ENCODE results near the gene DCLK2. TPM values are rescaled to one million over a fixed set of nuclear protein-coding genes. Genes with fewer than 3 reads are reported as not detected.

The DCLK2 gene
- total RNA-seq, 3 donors from 2014 or later (not counting 1 experiment from before 2014, with no cell fraction given): 0.31 TPM; not detected in 2

- DNase-seq: no peak
- H3K4me3 ChIP-seq (ENCODE audit: low read length): no peak overlapping the region
- no peaks in the 10 kb centered on the region for H3K9me3 ChIP-seq (ENCODE audit: control insufficient read depth, insufficient read depth, low read length)
- peaks cover 7% of the 10 kb centered on the region for H3K4me1 ChIP-seq (ENCODE audit: control insufficient read depth, insufficient read depth, low read length)
- intact Hi-C loops (cut with micrococcal nuclease): no loop called here
- peaks cover 4% of the 10 kb centered on the region for H3K27me3 ChIP-seq (ENCODE audit: control insufficient read depth, insufficient read depth, low read length)
- no peak for ATAC-seq
- peaks cover 0 to 2% of the 10 kb centered on the region in 2 donors for H3K9me3 Mint-ChIP-seq
- no peaks in the 10 kb centered on the region for H3K36me3 ChIP-seq (ENCODE audit: control insufficient read depth, insufficient read depth, low read length)
- H3K36me3 Mint-ChIP-seq: no peaks in the 10 kb centered on the region
- no peak overlapping the region for H3K27ac Mint-ChIP-seq
- H3K4me3 Mint-ChIP-seq: no peak overlapping the region
- peaks cover 0 to 4% of the 10 kb centered on the region in 2 donors for H3K4me1 Mint-ChIP-seq
- 83% methylated on average over 1 of the region's 1 CpG for WGBS (ENCODE audit: insufficient coverage)
- TF ChIP-seq, protein P1, sequence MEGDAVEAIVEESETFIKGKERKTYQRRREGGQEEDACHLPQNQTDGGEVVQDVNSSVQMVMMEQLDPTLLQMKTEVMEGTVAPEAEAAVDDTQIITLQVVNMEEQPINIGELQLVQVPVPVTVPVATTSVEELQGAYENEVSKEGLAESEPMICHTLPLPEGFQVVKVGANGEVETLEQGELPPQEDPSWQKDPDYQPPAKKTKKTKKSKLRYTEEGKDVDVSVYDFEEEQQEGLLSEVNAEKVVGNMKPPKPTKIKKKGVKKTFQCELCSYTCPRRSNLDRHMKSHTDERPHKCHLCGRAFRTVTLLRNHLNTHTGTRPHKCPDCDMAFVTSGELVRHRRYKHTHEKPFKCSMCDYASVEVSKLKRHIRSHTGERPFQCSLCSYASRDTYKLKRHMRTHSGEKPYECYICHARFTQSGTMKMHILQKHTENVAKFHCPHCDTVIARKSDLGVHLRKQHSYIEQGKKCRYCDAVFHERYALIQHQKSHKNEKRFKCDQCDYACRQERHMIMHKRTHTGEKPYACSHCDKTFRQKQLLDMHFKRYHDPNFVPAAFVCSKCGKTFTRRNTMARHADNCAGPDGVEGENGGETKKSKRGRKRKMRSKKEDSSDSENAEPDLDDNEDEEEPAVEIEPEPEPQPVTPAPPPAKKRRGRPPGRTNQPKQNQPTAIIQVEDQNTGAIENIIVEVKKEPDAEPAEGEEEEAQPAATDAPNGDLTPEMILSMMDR (IDR thresholded peaks at IDR 0.05): no peak
- peaks cover 20 to 37% of the 10 kb centered on the region in 2 donors for H3K27me3 Mint-ChIP-seq (ENCODE audit: low read depth in 2 of 2)
- H3K27ac ChIP-seq (ENCODE audit: low read length): no peak overlapping the region
Observed at GRCh38 chr4:150080875-150081274, 2.6 kb downstream of the DCLK2 start.

DNA sequence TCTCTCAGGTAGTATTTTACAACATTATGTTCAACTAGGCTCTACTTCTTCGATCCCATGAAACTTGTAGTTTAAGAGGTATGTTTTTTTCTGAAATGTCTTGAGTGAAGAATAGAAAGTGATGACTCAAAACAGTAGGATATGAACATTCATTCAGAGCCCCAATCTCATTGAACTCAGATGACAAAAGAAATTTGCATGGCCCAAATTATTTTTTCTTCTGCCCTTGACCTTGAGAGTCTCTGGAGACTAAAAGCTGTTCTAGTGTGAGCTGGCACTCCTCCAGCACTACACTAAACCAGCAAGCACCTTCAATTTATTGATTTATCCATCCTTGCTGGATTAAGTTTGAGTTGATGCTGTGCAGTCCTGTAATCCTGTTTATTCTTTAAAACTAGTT is 4.0 kb downstream of the DCLK2 start:
- H3K9me3 ChIP-seq (ENCODE audit: control insufficient read depth, insufficient read depth, low read length): no peaks in the 10 kb centered on the region
- intact Hi-C loops (cut with micrococcal nuclease): no loop called here
- H3K27ac ChIP-seq (ENCODE audit: low read length): no peak overlapping the region
- H3K36me3 ChIP-seq (ENCODE audit: control insufficient read depth, insufficient read depth, low read length): no peaks in the 10 kb centered on the region
- H3K27ac Mint-ChIP-seq: no peak overlapping the region
- peaks cover 7% of the 10 kb centered on the region for H3K4me1 ChIP-seq (ENCODE audit: control insufficient read depth, insufficient read depth, low read length)
- peaks cover 14 to 23% of the 10 kb centered on the region in 2 donors for H3K27me3 Mint-ChIP-seq (ENCODE audit: low read depth in 2 of 2)
- ATAC-seq (no peak), DNase-seq (no peak)
- no peaks in the 10 kb centered on the region for H3K36me3 Mint-ChIP-seq
- WGBS (ENCODE audit: insufficient coverage): no CpG with 5 or more reads among the region's 1 CpG
- peaks cover 0 to 4% of the 10 kb centered on the region in 2 donors for H3K4me1 Mint-ChIP-seq
- TF ChIP-seq, protein P1 (IDR thresholded peaks at IDR 0.05): no peak
- no peak overlapping the region for H3K4me3 Mint-ChIP-seq
- H3K4me3 ChIP-seq (ENCODE audit: low read length): no peak overlapping the region
- H3K27me3 ChIP-seq (ENCODE audit: control insufficient read depth, insufficient read depth, low read length): peaks cover 4% of the 10 kb centered on the region
- no peaks in the 10 kb centered on the region for H3K9me3 Mint-ChIP-seq

- Mint-ChIP-seq H3K4me1 (no peaks in the 10 kb centered on the region), H3K4me3 (no peak overlapping the region), H3K27me3 (ENCODE audit: low read depth in 2 of 2) (peaks cover 0 to 8% of the 10 kb centered on the region in 2 donors), H3K36me3 (no peaks in the 10 kb centered on the region), H3K9me3 (no peaks in the 10 kb centered on the region), H3K27ac (no peak overlapping the region)
- WGBS (ENCODE audit: insufficient coverage): no CpG with 5 or more reads among the region's 4 CpGs
- Histone ChIP-seq H3K36me3 (ENCODE audit: control insufficient read depth, insufficient read depth, low read length) (no peaks in the 10 kb centered on the region), H3K27ac (ENCODE audit: low read length) (no peak overlapping the region), H3K4me1 (ENCODE audit: control insufficient read depth, insufficient read depth, low read length) (no peaks in the 10 kb centered on the region), H3K4me3 (ENCODE audit: low read length) (no peak overlapping the region), H3K27me3 (ENCODE audit: control insufficient read depth, insufficient read depth, low read length) (no peaks in the 10 kb centered on the region), H3K9me3 (ENCODE audit: control insufficient read depth, insufficient read depth, low read length) (no peaks in the 10 kb centered on the region)
- DNase-seq: no peak
- ATAC-seq: no peak
- TF ChIP-seq, protein P1 (IDR thresholded peaks at IDR 0.05): no peak
- intact Hi-C loops (cut with micrococcal nuclease): no loop called here
Observed at GRCh38 chr4:150087006-150087405, 8.8 kb downstream of the DCLK2 start.

DNA sequence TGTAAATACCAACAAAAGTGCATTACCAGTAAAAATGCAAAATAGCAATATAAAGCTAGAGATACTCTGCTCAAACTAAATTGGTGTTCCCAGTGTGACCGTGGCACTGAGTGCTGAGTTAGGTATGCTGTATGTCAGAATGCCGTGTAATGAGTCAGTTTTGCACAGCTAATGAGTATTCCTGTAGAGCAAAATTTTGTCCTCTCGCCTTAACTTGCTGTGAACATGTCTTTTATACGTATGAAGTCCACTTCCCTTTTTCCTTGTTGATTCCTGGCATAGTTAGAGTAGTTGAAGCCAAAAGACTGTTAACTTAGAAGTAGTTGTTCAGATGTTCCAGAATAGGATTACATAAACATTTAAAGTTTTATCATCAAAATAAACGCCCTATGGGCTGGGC is 11.5 kb downstream of the DCLK2 start:
- H3K27me3 Mint-ChIP-seq (ENCODE audit: low read depth in 2 of 2): no peaks in the 10 kb centered on the region
- no peak overlapping the region for H3K4me3 Mint-ChIP-seq
- H3K36me3 Mint-ChIP-seq: no peaks in the 10 kb centered on the region
- no peak overlapping the region for H3K27ac Mint-ChIP-seq
- TF ChIP-seq, protein P1 (IDR thresholded peaks at IDR 0.05): no peak
- no peaks in the 10 kb centered on the region for H3K9me3 Mint-ChIP-seq
- no peaks in the 10 kb centered on the region for H3K4me1 Mint-ChIP-seq
- Histone ChIP-seq H3K9me3 (ENCODE audit: control insufficient read depth, insufficient read depth, low read length) (no peaks in the 10 kb centered on the region), H3K4me3 (ENCODE audit: low read length) (no peak overlapping the region), H3K36me3 (ENCODE audit: control insufficient read depth, insufficient read depth, low read length) (no peaks in the 10 kb centered on the region), H3K27ac (ENCODE audit: low read length) (no peak overlapping the region), H3K4me1 (ENCODE audit: control insufficient read depth, insufficient read depth, low read length) (no peaks in the 10 kb centered on the region), H3K27me3 (ENCODE audit: control insufficient read depth, insufficient read depth, low read length) (no peaks in the 10 kb centered on the region)
- no peak for DNase-seq
- ATAC-seq: no peak
- intact Hi-C loops (cut with micrococcal nuclease): no loop called here
- 90% methylated on average over 5 of the region's 5 CpGs for WGBS (ENCODE audit: insufficient coverage)
